ENCODE data around the gene DACT2.
"Not testable (repeated sequence)": the region's sequence is repeated elsewhere in the genome, so short reads cannot be mapped to it uniquely, and the experiment has no call there.

Gene DACT2

GRCh38 chr6:168300975-168301647, 18.5 kb downstream of the DACT2 start:
- DNase-seq = no peak

DNA sequence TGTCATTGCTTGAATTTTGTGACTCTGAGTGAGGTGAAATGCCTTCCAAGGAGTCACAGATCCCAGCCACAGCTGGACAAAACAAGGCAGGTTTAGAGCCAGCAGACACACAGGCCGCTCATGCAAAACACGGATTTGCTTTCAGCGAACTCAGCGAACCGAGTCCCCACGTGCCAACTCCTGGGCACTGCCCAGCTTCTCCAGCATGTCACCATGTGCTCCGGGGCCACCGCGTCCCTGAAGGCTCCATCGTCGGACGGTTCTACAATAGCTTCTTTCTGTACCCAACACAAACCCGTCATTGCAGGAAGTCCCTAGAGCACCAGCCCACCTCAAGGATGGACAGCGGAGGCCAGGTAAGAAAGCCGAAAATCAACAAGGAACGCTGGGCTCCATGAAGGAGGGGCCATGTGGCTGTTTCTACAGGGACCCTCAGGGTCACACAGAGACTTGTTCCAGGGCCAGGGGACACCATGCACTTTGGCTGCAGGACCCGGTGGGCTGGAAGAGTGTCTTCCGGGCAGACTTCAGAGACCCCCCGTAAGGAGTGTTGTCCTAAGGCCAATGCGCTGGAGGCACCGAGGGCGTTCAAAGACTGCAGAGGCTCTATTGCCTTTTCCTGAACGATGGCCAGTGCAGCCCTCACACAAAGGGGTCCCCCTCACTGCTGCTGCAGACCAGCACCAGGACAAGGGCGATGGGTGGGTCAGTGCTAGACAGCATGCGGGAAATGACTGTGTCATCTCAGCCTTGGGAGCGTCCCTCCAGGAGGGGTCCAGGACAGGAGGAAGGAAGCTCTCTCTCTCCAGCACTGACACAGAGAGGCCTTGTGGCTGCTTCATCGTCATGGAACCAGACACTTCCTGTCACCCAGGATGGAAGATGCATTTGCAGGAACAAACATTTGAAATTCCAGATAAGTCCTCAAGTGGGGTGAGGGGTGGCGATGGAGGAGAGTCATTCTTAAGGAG, 19.8 kb downstream of the DACT2 start:
- no peak for DNase-seq

DNA sequence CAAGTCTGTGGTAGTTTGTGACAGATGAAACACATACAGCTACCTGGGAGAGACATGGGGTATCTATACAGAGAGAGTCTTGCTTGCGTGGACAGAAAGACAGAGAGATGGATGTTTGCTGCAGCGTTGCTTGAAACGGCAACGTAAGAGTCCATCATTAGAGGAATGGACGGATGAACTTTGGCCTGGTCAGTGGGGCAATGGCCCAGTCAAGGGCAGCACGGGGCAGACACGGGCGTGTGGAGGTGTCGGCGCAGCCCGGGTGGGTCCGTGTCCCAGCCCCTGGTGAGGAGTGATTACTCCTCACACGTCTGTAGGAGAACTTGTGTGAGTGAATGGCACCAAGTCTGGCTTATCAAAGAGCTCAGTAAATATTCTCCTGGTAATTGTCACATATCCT, 21.9 kb downstream of the DACT2 start:
- DNase-seq = no peak

- DNase-seq = no peak
Measured at GRCh38 chr6:168294901-168295300, 24.7 kb downstream of the DACT2 start.

DNA sequence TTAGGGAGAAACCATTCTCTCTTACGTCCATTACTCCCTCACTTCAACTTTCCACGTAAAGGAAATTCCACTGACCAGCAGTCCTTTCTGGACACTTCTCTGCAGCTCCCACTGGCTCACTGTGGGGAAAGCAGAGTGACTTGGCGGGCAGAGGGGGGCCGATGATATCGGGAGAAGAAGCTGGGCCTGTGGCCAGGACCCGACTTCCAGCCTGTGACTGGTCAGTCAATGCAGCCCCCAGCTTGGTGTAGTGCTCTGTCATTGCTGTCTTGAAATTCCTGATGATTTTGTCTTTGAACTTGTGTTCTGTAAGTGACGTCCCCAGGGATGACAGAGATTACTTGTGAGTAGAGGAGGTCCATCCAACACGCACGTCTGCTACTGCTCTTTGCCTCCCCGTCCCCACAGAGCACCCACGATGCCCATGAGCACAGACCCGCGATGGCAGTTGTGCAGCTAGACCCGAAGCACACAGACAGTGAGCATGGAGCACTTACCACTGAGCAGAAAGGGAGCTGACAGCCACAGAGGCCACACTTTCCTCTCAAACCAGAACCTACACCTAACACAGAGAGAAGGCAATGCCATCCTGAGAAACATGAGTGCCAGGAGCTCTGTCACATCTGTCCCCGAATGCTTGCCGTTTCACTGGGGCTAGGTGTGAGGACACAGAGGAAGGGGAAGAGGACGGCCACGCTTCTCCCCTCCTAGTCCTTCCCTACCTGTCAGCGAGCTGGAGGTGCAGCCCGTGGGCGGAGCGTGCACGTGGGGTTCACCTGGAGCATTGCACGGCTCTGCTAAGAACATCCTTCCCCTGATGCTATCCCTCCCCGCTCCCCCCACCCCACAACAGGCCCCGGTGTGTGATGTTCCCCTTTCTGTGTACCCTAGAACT, 25.7 kb downstream of the DACT2 start:
- no peak for DNase-seq

- no peak for DNase-seq
Measured at GRCh38 chr6:168292826-168293225, 26.8 kb downstream of the DACT2 start.

DNA sequence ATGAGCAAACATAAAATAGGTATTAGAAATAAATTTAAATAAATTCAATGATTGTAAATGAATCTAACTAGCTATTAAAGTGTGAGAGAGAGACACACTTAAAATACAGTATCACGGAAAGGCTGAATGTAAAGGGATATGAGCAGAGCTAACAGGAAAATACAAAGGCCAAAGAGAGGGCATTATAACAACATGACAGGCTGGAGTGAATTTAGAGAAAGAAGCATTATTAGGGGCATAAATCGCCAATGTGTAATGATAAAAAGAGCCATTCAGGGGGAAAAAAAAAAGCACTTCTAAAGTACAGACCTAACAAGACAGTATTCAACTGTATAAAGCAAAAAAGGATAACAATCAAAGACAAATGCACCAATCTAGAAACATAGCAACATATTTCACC, 28.1 kb downstream of the DACT2 start:
- no peak for DNase-seq

DNA sequence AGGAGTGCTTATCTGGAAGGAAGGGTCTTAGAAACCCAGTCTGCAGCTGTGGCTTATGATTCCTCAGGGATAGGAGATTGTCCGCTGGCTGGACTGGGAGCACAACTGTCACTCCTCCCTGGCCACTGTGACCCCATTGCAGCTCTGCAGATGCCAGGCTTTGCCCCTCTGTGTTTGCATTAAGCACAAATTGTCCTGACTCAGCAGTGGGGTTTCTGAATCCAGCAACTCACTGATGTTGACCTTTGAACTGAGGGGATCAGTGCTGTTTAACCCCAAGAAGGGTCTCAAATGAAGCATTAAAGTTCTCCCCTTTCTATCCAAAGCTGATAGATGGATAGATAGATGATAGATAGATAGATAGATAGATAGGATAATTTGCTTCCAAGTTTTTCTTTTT, 29.5 kb downstream of the DACT2 start:
- no peak for DNase-seq

- no peak for DNase-seq
Measured at GRCh38 chr6:168289571-168289962, 30.0 kb downstream of the DACT2 start.

GRCh38 chr6:168288781-168289570, 30.6 kb downstream of the DACT2 start:
- no peak for DNase-seq

DNA sequence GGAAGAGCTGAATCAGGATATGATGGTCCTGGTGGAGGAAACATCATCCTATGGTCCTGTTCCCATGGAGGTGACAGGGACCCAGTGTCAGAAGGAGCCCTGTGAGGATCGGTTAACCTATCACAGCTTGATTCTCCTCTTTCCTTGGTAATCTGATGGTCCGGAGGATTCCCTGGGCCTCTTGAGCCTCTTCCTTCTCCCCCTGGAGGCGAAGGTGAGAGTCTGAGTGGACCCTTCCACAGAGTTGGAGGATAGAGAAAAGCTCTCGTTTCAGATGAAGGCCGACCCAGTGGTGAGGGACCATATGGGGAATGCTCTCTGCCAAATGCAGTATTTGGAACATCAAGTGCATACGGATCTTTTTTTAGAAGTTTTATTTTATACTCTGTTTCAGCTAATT, 32.1 kb downstream of the DACT2 start:
- DNase-seq = not testable (repeated sequence)

DNA sequence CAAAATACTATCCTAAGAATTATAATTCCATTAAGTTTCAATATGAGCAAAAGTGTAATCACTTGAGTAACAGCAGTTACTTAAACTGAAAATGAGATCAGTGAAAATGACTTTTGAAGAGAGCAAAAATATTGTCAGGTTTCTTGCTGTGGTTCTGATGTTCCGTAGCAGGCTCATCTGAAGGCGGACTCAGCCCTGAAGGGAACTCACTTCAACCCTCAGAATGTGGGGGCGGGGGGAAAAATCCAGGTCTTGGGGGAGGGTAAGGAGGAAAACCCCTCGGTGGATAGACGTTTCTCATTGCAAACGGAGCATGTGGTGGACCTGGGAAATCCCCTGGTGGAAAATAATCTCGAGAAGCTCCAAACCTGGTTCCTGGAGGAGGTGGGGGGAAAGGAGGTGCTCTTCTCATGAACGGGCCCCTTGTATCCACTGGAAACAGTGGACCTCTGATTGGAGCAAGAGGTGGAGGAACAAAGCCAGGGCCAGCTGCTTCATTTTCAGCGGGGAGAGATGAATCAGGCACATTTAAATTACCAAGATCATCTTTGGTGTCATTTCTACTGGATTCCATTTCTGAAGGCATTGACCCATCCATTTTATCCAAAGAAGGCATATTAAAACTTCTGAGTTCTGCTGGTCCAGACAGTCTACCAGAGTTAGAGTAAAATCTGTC, 32.7 kb downstream of the DACT2 start:
- DNase-seq = not testable (repeated sequence)

GRCh38 chr6:168286116-168286515, 33.5 kb downstream of the DACT2 start:
- no peak for DNase-seq

DNA sequence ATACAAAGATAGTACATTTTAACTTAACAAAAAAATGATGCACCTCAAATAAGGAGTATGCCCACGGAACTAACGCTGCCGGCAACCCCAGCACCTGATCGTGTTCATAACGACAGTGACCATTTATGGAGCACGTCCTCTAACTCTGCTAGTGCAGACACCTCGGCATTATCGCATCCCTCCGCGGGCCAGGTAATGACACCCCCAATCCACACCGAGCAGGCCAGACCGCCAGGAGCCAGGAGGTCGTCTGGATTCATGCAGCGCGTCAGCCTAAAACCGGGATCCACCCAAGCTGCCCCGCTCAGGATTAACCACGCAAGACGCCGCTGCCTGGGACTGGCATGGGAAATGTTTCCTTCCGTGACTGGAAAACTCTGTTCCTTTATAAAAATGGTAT, 34.1 kb downstream of the DACT2 start:
- no peak for DNase-seq

DNA sequence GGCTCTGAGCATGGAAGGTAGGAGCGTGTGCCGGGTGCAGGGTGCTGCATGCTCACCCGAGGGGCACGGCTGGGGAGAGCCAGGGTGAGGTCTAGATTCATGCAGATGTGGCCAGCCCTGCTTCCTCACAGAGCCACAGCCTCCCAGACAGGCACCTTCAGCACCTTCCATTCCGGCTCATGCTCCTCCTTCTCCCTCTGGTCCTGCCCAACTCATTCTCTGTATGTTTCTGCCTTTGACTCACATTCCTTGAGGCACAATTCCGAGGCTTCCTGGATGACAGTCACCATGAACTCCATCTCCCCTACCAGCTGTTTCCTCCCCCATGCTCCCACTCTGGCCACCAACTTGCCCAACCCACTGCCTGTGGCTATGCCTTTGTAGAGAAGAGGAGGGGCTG, 35.4 kb downstream of the DACT2 start:
- no peak for DNase-seq

- no peak for DNase-seq
Measured at GRCh38 chr6:168283686-168284025, 35.9 kb downstream of the DACT2 start.

- no peak for DNase-seq
Measured at GRCh38 chr6:168282985-168283685, 36.4 kb downstream of the DACT2 start.

DNA sequence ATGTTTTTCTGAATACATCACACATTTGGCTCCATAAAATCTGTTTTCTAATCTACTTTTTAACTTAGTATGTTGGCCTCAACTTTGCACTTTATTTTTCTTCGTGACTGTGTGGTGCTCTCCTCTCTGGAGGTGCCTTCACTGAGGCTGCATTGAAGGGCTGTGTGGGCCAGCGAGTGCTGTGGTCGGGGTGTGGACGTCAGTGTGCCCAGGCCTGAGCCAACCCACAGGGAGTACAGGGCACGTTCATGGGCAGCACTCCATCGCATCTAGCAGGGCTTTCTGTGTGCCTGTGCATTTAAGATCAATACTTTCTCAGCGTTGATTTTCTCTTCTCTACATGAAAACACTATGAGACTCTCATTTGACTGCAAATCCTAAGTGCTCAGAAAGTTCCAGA, 37.8 kb downstream of the DACT2 start:
- no peak for DNase-seq

DNA sequence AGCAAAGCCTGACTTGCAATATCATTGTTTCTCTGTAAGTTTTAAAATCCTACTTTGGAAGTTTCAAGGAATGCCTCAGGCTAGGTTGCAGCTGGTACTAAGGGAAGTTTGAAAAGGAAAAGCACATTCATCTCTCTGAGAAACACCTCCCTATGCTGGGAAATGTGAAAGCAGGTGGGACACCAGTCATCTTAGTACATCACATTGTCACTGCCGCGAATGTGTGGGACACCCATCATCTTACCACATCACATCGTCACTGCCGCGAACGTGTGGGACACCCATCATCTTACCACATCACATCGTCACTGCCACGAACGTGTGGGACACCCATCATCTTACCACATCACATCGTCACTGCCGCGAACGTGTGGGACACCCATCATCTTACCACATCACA, 38.3 kb downstream of the DACT2 start:
- DNase-seq = not testable (repeated sequence)

GRCh38 chr6:168280899-168281245, 38.7 kb downstream of the DACT2 start:
- no peak for DNase-seq

Data from NCI-H446 (cell line).